ENCODE results near the gene SPAST. TPM values are rescaled to one million over a fixed set of nuclear protein-coding genes. Genes with fewer than 3 reads are reported as not detected.
"Not testable (repeated sequence)": the region's sequence is repeated elsewhere in the genome, so short reads cannot be mapped to it uniquely, and the experiment has no call there.

Gene SPAST
- total RNA-seq = 293 TPM

- DNase-seq (ENCODE audit: low spot score in 2 of 2) (peak; percentile 96), FAIRE-seq (no peak)
Measured at GRCh38 chr2:32063310-32064020, at the start of gene SPAST. Gene SPAST, plus strand, starts transcription at chr2:32063556. Its CDS starts 276 bp downstream, at chr2:32063832.

DNA sequence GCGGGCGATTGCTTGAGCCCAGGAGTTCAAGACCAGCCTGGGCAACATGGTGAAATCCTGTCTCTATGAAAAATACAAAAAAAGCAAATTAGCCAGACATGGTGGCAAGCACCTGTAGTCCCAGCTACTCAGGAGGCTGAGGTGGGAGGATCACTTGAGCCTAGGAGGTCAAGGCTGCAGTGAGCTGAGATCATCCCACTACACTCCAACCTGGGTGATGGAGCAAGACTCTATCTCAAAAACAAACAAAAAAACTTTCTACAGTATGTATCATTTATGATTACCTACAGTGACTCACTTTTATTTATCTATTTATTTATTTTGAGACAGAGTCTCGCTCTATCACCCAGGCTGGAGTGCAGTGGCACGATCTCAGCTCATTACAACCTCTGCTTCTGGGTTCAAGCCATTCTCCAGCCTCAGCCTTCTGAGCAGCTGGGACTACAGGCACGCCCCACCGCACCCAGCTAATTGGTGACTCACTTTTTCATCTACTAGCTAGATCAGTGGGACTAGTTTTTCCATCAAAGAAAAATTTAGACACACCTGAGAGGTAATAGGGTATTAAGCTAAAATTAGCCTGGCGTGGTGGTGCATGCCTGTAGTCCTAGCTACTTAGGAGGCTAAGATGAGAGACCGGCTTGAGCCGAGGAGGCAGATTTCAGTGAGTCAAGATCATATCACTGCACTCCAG is 44.4 kb upstream of the SPAST start:
- DNase-seq (ENCODE audit: low spot score in 2 of 2); FAIRE-seq: not testable (repeated sequence)

- not testable (repeated sequence) for FAIRE-seq; DNase-seq (ENCODE audit: low spot score in 2 of 2)
Measured at GRCh38 chr2:32034198-32034887, 29.0 kb upstream of the SPAST start.

- FAIRE-seq = no peak
- peak; percentile 74 to 81 for DNase-seq (ENCODE audit: low spot score in 2 of 2)
Measured at GRCh38 chr2:32039447-32040219, 23.7 kb upstream of the SPAST start, which contains the start of gene DPY30. Gene DPY30, minus strand, starts transcription at chr2:32039805. Its CDS starts 349 bp downstream, at chr2:32039456.

GRCh38 chr2:32043561-32043960 is 19.8 kb upstream of the SPAST start:
- no peak for DNase-seq (ENCODE audit: low spot score in 2 of 2)
- no peak for FAIRE-seq

GRCh38 chr2:32051836-32052439 is 11.4 kb upstream of the SPAST start:
- FAIRE-seq = no peak
- no peak for DNase-seq (ENCODE audit: low spot score in 2 of 2)

DNA sequence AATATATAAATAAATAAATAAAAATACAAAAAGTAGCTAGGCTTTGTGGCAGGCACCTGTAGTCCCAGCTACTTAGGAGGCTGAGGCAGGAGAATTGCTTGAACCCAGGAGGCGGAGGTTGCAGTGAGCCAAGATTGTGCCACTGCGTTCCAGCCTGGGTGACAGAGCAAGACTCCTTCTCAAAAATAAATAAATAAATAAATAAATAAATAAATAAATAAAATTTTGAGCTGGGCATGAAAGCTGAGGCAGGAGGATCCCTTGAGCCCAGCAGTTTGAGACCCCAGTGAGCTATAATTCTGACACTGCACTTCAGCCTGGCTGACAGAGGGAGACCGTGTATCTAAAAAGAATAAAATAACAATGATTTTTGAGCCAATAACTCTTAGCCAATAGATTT is 8.8 kb upstream of the SPAST start:
- not testable (repeated sequence) for FAIRE-seq; DNase-seq (ENCODE audit: low spot score in 2 of 2)

GRCh38 chr2:32058130-32058529 is 5.2 kb upstream of the SPAST start:
- DNase-seq (ENCODE audit: low spot score in 2 of 2) (no peak), FAIRE-seq (no peak)

DNA sequence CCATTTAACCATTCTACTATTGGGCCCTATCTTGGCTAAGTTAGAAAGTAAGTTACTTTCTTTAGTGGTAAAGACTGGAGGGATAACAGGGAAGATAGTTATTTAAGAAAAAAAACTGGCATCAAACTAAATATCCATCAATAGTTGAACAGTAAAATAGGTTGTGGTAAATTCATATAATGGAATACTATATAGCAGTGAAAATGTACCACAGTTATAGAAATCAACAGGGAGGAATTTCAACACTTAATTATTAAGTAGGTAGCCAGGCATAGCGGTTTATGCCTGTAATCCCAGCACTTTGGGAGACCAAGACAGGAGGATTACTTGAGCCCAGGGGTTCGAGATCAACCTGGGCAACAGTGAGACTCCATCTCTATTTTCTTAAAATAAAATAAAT is 3.1 kb upstream of the SPAST start:
- no peak for FAIRE-seq

GRCh38 chr2:32061430-32061829 is 1.9 kb upstream of the SPAST start:
- FAIRE-seq = no peak

More for the DNA sequence above, 3.1 kb upstream of the SPAST start:
- DNase-seq (ENCODE audit: low spot score in 2 of 2) = no peak

GRCh38 chr2:32061973-32062861 is 1.1 kb upstream of the SPAST start:
- FAIRE-seq (no peak), DNase-seq (ENCODE audit: low spot score in 2 of 2) (peak; percentile 25 to 37)

More at GRCh38 chr2:32061430-32061829, 1.9 kb upstream of the SPAST start:
- DNase-seq (ENCODE audit: low spot score in 2 of 2) = no peak

DNA sequence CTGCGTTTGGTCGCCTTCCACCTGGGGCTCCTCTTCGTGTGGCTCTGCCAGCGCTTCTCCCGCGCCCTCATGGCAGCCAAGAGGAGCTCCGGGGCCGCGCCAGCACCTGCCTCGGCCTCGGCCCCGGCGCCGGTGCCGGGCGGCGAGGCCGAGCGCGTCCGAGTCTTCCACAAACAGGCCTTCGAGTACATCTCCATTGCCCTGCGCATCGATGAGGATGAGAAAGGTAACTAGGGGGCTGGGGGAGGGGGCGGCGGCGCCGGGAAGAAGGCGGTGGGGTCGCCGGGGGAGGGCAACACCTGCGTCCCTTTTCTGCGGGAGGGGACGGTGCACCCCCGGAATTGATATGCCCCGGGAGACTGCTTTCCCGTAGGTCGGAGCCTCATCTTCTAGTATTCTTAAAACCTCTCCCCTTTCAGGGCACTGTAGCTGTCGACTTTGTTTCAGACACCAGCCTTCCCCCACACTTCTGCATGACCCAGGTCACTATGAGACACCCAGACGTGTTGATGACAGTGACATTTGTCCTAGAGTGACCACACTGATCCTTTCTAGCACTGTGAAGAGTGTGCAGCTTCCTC is 755 bp downstream of the SPAST start:
- no peak for FAIRE-seq
- peak; percentile 22 to 28 for DNase-seq (ENCODE audit: low spot score in 2 of 2)

DNA sequence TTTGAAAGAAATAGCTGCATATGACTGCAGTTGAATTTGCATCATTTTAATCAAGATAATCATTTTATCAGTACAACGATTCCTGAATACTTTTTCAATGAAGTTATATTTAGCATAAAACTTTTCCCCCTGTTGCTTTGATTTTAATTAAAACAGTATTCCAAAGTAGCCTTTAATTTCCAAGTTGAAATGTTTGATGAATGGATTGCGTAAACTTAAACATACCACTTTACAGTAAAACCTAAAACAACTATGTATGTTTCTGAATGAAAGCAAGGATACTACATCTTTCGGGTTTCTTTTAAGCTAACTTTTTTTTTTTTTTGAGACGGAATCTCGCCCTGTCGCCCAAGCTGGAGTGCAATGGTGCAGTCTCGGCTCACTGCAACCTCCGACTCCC is 1.4 kb downstream of the SPAST start:
- no peak for FAIRE-seq
- DNase-seq (ENCODE audit: low spot score in 2 of 2) = no peak

- FAIRE-seq (no peak), DNase-seq (ENCODE audit: low spot score in 2 of 2) (no peak)
Measured at GRCh38 chr2:32067549-32067948, 4.2 kb downstream of the SPAST start.

DNA sequence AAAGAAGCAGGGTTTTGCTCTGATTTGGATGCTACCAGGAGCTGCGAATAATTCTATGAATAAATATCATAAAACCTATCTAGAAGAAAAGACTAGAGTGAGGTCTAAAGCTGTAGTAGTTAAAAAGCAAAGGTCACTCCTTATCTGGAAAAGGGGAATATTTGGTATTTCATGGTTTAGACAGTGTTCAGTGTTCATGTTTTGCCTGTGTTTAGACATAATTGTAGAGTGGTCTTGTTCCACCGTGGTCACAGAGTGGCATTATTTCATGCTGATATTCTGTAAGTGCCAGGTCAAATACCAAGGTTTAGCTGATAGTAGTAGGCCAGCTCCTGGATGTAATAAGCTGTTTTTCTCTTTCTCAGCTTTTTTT is 10.8 kb downstream of the SPAST start:
- FAIRE-seq (no peak), DNase-seq (ENCODE audit: low spot score in 2 of 2) (no peak)

DNA sequence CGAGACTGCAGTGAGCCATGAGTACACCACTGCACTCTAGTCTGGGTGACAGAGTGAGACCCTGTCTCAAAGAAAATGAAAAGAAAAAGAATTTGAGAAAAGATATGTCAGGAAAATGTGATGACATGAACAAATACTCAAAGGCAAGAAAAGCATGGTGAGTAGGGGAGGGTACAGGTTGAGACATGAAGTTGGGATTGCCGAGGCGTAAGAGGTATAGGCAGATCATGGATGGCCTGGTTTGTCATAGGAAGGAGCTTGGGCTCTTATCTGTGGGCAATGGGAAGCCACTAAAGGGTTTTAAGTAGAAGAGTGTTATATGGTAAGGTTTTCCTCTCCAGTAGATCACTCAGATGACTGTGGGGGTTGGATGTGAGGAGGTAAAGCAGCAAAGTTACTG is 32.3 kb downstream of the SPAST start:
- no peak for FAIRE-seq
- no peak for DNase-seq (ENCODE audit: low spot score in 2 of 2)

- FAIRE-seq (no peak), DNase-seq (ENCODE audit: low spot score in 2 of 2) (no peak)
Measured at GRCh38 chr2:32108111-32108510, 44.8 kb downstream of the SPAST start.

DNA sequence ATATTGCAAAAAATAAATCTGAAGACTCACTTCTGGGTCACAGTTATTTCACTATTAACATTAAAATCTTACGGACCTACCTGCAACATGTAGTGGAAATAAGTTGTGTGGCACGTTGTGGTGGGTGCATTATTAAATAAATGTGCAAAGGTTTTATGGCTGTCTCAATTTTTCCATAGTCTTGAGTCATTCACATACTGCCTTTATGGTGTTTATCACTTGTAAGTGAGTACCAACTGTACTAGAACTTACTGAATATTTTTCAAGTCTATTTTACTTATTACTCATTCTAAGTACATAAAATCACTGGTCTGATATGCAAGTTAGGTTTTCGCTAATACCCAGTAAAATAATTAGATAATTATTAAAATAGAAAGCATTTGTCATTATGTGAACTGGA is 54.7 kb downstream of the SPAST start:
- FAIRE-seq (no peak), DNase-seq (ENCODE audit: low spot score in 2 of 2) (no peak)

GRCh38 chr2:32119161-32119560 is 55.8 kb downstream of the SPAST start:
- DNase-seq (ENCODE audit: low spot score in 2 of 2) (no peak), FAIRE-seq (no peak)
